GM12864 (cell line): ENCODE measurements around the gene KIAA1328.
"Not testable (repeated sequence)": the region's sequence is repeated elsewhere in the genome, so short reads cannot be mapped to it uniquely, and the experiment has no call there.

ENCODE experiments used
- DNase-seq: peaks from one replicate; pipeline ENCODE4 v3.0.0-alpha.2; 2011; ENCODE audit warnings: low read depth
- H3K4me3 ChIP-seq: 2 replicates; pipeline ENCODE4 v1.5.1; 2011; ENCODE audit warnings: mild to moderate bottlenecking, low read depth, low read length, control low read depth
- CTCF ChIP-seq: IDR thresholded peaks from 2 replicates; pipeline ENCODE4 v1.5.1; 2011; ENCODE audit warnings: low read depth, mild to moderate bottlenecking, moderate library complexity, low read length, control low read depth, inconsistent platforms; ENCODE audit errors: missing control alignments

The KIAA1328 gene

DNA sequence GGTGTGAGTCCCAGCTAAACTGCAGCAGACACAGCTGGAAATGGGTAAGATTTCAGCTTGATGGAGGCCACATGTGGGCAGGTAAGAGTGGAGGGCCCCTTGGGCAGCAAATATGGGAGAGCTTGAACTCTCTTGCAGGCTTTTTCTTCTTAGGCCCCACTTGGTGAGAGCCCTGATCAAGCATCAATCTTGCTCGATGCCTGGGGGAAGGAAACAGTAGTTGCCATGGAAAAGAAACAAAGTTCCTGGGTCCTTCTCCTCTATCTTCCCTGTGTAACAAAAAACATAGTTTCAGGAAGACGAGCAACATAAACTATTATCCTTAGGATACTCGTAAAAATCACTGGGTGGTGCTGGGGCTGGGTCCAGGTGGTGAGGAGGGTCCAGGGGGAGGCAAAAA lies 42.9 kb downstream of the KIAA1328 start:
- no peak for TF ChIP-seq CTCF
- no peak overlapping the region for H3K4me3 ChIP-seq
- DNase-seq, result no peak

GRCh38 chr18:36872329-36872728 lies 43.4 kb downstream of the KIAA1328 start:
- no peak overlapping the region for H3K4me3 ChIP-seq
- no peak for TF ChIP-seq CTCF
- DNase-seq, result no peak

- not testable (repeated sequence) for DNase-seq, H3K4me3 ChIP-seq
These were observed 44.9 kb downstream of the KIAA1328 start for GRCh38 chr18:36873826-36874225.

DNA sequence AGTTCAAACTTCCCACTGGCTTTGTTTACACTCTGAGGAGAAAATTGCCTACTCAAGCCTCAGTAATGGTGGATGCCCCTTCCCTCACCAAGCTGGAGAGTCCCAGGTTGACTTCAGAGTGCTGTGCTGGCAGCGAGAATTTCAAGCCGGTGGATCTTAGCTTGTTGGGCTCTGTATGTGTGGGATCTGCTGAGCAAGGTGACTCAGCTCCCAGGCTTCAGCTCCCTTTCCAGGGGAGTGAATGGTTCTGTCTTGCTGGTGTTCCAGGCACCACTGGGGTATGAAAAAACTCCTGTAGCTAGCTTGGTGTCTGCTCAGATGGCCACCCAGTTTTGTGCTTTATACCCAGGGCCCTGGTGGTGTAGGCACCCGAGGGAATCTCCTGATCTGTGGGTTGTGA lies 50.9 kb downstream of the KIAA1328 start:
- not testable (repeated sequence) for DNase-seq, H3K4me3 ChIP-seq

GRCh38 chr18:36885981-36886380 lies 57.1 kb downstream of the KIAA1328 start:
- DNase-seq, result no peak
- no peak overlapping the region for H3K4me3 ChIP-seq
- no peak for TF ChIP-seq CTCF

- no peak for TF ChIP-seq CTCF
- H3K4me3 ChIP-seq, result no peak overlapping the region
- no peak for DNase-seq
These were observed 58.2 kb downstream of the KIAA1328 start for GRCh38 chr18:36887114-36887513.

GRCh38 chr18:36887864-36888263 lies 58.9 kb downstream of the KIAA1328 start:
- DNase-seq, result no peak
- TF ChIP-seq CTCF, result no peak

GRCh38 chr18:36888778-36889177 lies 59.9 kb downstream of the KIAA1328 start:
- no peak for TF ChIP-seq CTCF
- H3K4me3 ChIP-seq, result no peak overlapping the region
- no peak for DNase-seq

More at GRCh38 chr18:36887864-36888263, 58.9 kb downstream of the KIAA1328 start:
- no peak overlapping the region for H3K4me3 ChIP-seq
